Naive thymus-derived CD4-positive, alpha-beta T cell (primary cell): ENCODE results near the gene ERAP2. TPM values are rescaled to one million over a fixed set of nuclear protein-coding genes. Genes with fewer than 3 reads are reported as not detected.

ENCODE experiments used
- ATAC-seq: fragments of 150-1000 bp; cut with Tn5 transposase; 2 replicates; pipeline ENCODE4 v1.10.0; 2021; ENCODE audit warnings: mild to moderate bottlenecking, moderate library complexity
- CTCF ChIA-PET: fragments of 350-600 bp; sonication (Branson Sonifier 250); formaldehyde crosslinking; loops from one replicate; lab custom pipeline; 2021; ENCODE audit warnings: antibody characterized with exemption; lab: Charles Lee
- POLR2A ChIA-PET: fragments of 350-600 bp; sonication (Branson Sonifier 250); formaldehyde crosslinking; loops from one replicate; lab custom pipeline; 2021; ENCODE audit warnings: antibody characterized with exemption, inconsistent platforms; lab: Charles Lee
- DNase-seq, 9 donors: peaks; one replicate each; pipeline versions ENCODE4 v3.0.0 to v3.0.0-alpha.2; 2020 to 2022; ENCODE audit warnings: mixed read lengths in 1 of 9
- H3K27ac ChIP-seq: one replicate; pipeline ENCODE4 v1.7.0; 2013; ENCODE audit warnings: mild to moderate bottlenecking, low read depth, low read length, moderate library complexity
- H3K27me3 ChIP-seq, 2 donors: one replicate each; pipeline ENCODE4 v1.7.0; 2013; ENCODE audit warnings: low read length in 2 of 2, mild to moderate bottlenecking in 2 of 2, moderate library complexity in 2 of 2; ENCODE audit not compliant: control insufficient read depth in 2 of 2, insufficient read depth in 2 of 2
- H3K36me3 ChIP-seq, 3 experiments: 1 replicate in 2 of 3; 2 replicates in 1 of 3; pipeline ENCODE4 v1.7.0; 2013; ENCODE audit warnings: low read length in 3 of 3, mild to moderate bottlenecking in 3 of 3, moderate library complexity in 1 of 3; ENCODE audit not compliant: insufficient read depth in 3 of 3, control insufficient read depth in 2 of 3
- H3K4me1 ChIP-seq, 2 donors: one replicate each; pipeline ENCODE4 v1.7.0; 2013; ENCODE audit warnings: low read length in 2 of 2, mild to moderate bottlenecking in 2 of 2, moderate library complexity in 1 of 2; ENCODE audit not compliant: control insufficient read depth in 2 of 2, insufficient read depth in 2 of 2
- H3K4me3 ChIP-seq: 2 replicates; pipeline ENCODE4 v1.7.0; 2013; ENCODE audit warnings: mild to moderate bottlenecking, low read length
- H3K9me3 ChIP-seq, 3 experiments: 1 replicate in 2 of 3; 2 replicates in 1 of 3; pipeline ENCODE4 v1.7.0; 2013; ENCODE audit warnings: low read length in 3 of 3; ENCODE audit not compliant: control insufficient read depth in 2 of 3
- H3K27ac Mint-ChIP-seq, 9 donors: one replicate each; pipeline ENCODE4 v1.8.0; 2020 to 2022; ENCODE audit warnings: mixed read lengths in 9 of 9, mild to moderate bottlenecking in 8 of 9, moderate library complexity in 5 of 9, inconsistent platforms in 2 of 9
- H3K27me3 Mint-ChIP-seq, 5 donors: one replicate each; pipeline ENCODE4 v1.8.0; 2021 to 2022; ENCODE audit warnings: mixed read lengths in 5 of 5, mild to moderate bottlenecking in 1 of 5
- H3K36me3 Mint-ChIP-seq, 5 donors: one replicate each; pipeline ENCODE4 v1.8.0; 2020 to 2022; ENCODE audit warnings: mixed read lengths in 5 of 5, mild to moderate bottlenecking in 3 of 5, inconsistent platforms in 1 of 5
- H3K4me1 Mint-ChIP-seq, 7 donors: one replicate each; pipeline ENCODE4 v1.8.0; 2020 to 2022; ENCODE audit warnings: mixed read lengths in 7 of 7, mild to moderate bottlenecking in 3 of 7, inconsistent platforms in 1 of 7
- H3K4me3 Mint-ChIP-seq, 10 donors: one replicate each; pipeline ENCODE4 v1.8.0; 2020 to 2022; ENCODE audit warnings: mild to moderate bottlenecking in 10 of 10, mixed read lengths in 10 of 10, moderate library complexity in 6 of 10, inconsistent platforms in 2 of 10
- H3K9me3 Mint-ChIP-seq, 11 donors: one replicate each; pipeline ENCODE4 v1.8.0; 2020 to 2022; ENCODE audit warnings: mixed read lengths in 11 of 11, mild to moderate bottlenecking in 4 of 11, inconsistent platforms in 1 of 11, moderate library complexity in 1 of 11
- intact Hi-C, 2 donors: fragments of 100-400 bp; cut with micrococcal nuclease; formaldehyde crosslinking; loops; one replicate each; pipeline ENCODE4 v1.15.1; 2023
- polyA plus RNA-seq, 2 donors: library from polyadenylated mRNA; unstranded; fragments of 300-500 nt; fragmentation: Illumina TruSeq; gene quantifications; one replicate each; pipeline ENCODE4 v1.2.3, GENCODE V29; 2021
- total RNA-seq, 6 experiments: library from RNA in 5 of 6; stranded (reverse) in 5 of 6; gene quantifications; 1 replicate in 5 of 6; 2 replicates in 1 of 6; pipeline ENCODE4 v1.2.3 and lab custom pipeline; 2021 to 2026

Gene ERAP2
- total and polyA plus RNA-seq, 7 experiments from 2014 or later, result 11.1 to 161 (median 97.2) TPM

- Histone ChIP-seq H3K4me3 (no peak overlapping the region), H3K36me3 (no peaks in the 10 kb centered on the region), H3K27me3 (no peaks in the 10 kb centered on the region), H3K27ac (no peak overlapping the region), H3K4me1 (no peaks in the 10 kb centered on the region), H3K9me3 (no peaks in the 10 kb centered on the region)
- DNase-seq (no peak), ATAC-seq (no peak)
- no peaks in the 10 kb centered on the region for H3K9me3 Mint-ChIP-seq
- no peaks in the 10 kb centered on the region for H3K27me3 Mint-ChIP-seq
- ChIA-PET CTCF (interaction anchor here (2.0 kb wide), 1 partner anchor 9 kb away, joined by 8 read pairs; no protein-coding TSS in a partner anchor), POLR2A (interaction anchor here (0.9 kb wide), 1 partner anchor 13 kb away, joined by 3 read pairs; no protein-coding TSS in a partner anchor)
- intact Hi-C loops, result no loop called here
- no peaks in the 10 kb centered on the region for H3K36me3 Mint-ChIP-seq
- no peak overlapping the region for H3K27ac Mint-ChIP-seq
- peaks cover 0 to 11% (median 0%) of the 10 kb centered on the region in 7 donors for H3K4me1 Mint-ChIP-seq
- no peak overlapping the region for H3K4me3 Mint-ChIP-seq
Observed at GRCh38 chr5:96859375-96859774, 16.9 kb upstream of the ERAP2 start.

DNA sequence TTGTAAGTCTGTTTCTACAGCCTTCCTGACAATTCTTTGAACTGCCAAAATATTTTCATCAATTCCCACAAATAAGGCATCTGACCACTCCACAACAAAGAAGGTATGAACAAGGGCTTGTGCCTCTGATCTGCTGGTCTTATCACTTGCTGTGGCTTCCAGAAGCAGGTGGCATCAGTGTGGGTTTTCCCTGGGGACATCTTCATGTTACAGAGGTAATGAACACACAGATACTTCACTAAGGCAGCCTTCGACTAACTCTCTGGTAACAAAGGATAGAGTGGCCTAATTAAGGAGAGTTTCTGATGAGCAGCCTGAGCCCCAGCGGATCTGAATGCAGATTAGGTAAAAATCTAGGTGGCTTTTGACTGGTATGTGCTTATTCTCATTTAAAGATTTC lies 15.2 kb upstream of the ERAP2 start:
- DNase-seq (no peak), ATAC-seq (no peak)
- H3K27ac Mint-ChIP-seq, result no peak overlapping the region
- Histone ChIP-seq H3K27me3 (no peaks in the 10 kb centered on the region), H3K4me3 (no peak overlapping the region), H3K4me1 (no peaks in the 10 kb centered on the region), H3K27ac (no peak overlapping the region), H3K36me3 (no peaks in the 10 kb centered on the region), H3K9me3 (no peaks in the 10 kb centered on the region)
- H3K4me1 Mint-ChIP-seq, result peaks cover 0 to 11% (median 0%) of the 10 kb centered on the region in 7 donors
- no peaks in the 10 kb centered on the region for H3K36me3 Mint-ChIP-seq
- peaks cover 0 to under 1% (median 0%) of the 10 kb centered on the region in 5 donors for H3K27me3 Mint-ChIP-seq
- POLR2A ChIA-PET, result interaction anchor here (0.6 to 1.0 kb wide), 2 partner anchors 10 to 137 kb away, joined by 3 read pairs; no protein-coding TSS in a partner anchor
- CTCF ChIA-PET, result interaction anchor here (0.5 to 0.8 kb wide), 2 partner anchors 11 to 28 kb away, joined by 3 read pairs; no protein-coding TSS in a partner anchor
- no peaks in the 10 kb centered on the region for H3K9me3 Mint-ChIP-seq
- intact Hi-C loops, result no loop called here
- no peak overlapping the region for H3K4me3 Mint-ChIP-seq

GRCh38 chr5:96863114-96863513 lies 13.2 kb upstream of the ERAP2 start:
- Histone ChIP-seq H3K9me3 (no peaks in the 10 kb centered on the region), H3K4me1 (no peaks in the 10 kb centered on the region), H3K4me3 (no peak overlapping the region), H3K27me3 (no peaks in the 10 kb centered on the region), H3K27ac (no peak overlapping the region), H3K36me3 (no peaks in the 10 kb centered on the region)
- POLR2A ChIA-PET, result interaction anchor here (0.6 to 1.9 kb wide), 4 partner anchors 11 to 24 kb away, joined by 3 to 9 read pairs (median 3); partner anchors contain the start of gene ERAP2
- H3K4me1 Mint-ChIP-seq, result peaks cover 0 to 11% (median 0%) of the 10 kb centered on the region in 7 donors
- DNase-seq (no peak), ATAC-seq (no peak)
- H3K9me3 Mint-ChIP-seq, result no peaks in the 10 kb centered on the region
- peaks cover 0 to 4% (median 0%) of the 10 kb centered on the region in 5 donors for H3K27me3 Mint-ChIP-seq
- no peak overlapping the region for H3K4me3 Mint-ChIP-seq
- H3K36me3 Mint-ChIP-seq, result no peaks in the 10 kb centered on the region
- CTCF ChIA-PET, result interaction anchor here (0.6 to 1.6 kb wide), 5 partner anchors 11 to 180 kb away, joined by 3 to 7 read pairs (median 3); no protein-coding TSS in a partner anchor
- peak overlapping the region in 1 of 9 donors; percentile 25 for H3K27ac Mint-ChIP-seq
- intact Hi-C loops, result no loop called here

GRCh38 chr5:96863949-96864584 lies 12.2 kb upstream of the ERAP2 start:
- ChIA-PET CTCF (interaction anchor here (0.6 to 1.5 kb wide), 3 partner anchors 94 to 297 kb away, joined by 3 to 7 read pairs (median 3); no protein-coding TSS in a partner anchor), POLR2A (interaction anchor here (0.7 to 1.9 kb wide), 3 partner anchors 13 to 119 kb away, joined by 3 to 9 read pairs (median 4); partner anchors contain the start of gene ERAP2)
- Mint-ChIP-seq H3K4me3 (no peak overlapping the region), H3K27ac (no peak overlapping the region), H3K9me3 (no peaks in the 10 kb centered on the region), H3K36me3 (no peaks in the 10 kb centered on the region), H3K4me1 (peaks cover 1 to 16% (median 5%) of the 10 kb centered on the region in 7 donors), H3K27me3 (peaks cover 0 to 4% (median 0%) of the 10 kb centered on the region in 5 donors)
- intact Hi-C loops, result no loop called here
- H3K36me3 ChIP-seq, result no peaks in the 10 kb centered on the region
- no peaks in the 10 kb centered on the region for H3K27me3 ChIP-seq
- no peak overlapping the region for H3K27ac ChIP-seq
- no peak for ATAC-seq
- H3K4me1 ChIP-seq, result peaks cover 0 to 5% of the 10 kb centered on the region in 2 donors
- no peak overlapping the region for H3K4me3 ChIP-seq
- no peak for DNase-seq
- no peaks in the 10 kb centered on the region for H3K9me3 ChIP-seq

- no peak for DNase-seq
- H3K4me3 Mint-ChIP-seq, result no peak overlapping the region
- H3K9me3 Mint-ChIP-seq, result no peaks in the 10 kb centered on the region
- H3K27me3 ChIP-seq, result no peaks in the 10 kb centered on the region
- no peak for ATAC-seq
- ChIA-PET POLR2A (interaction anchor here (0.6 to 1.9 kb wide), 4 partner anchors 12 to 118 kb away, joined by 3 to 9 read pairs (median 4); partner anchors contain the start of gene ERAP2), CTCF (interaction anchor here (1.3 to 1.5 kb wide), 2 partner anchors 113 to 296 kb away, joined by 4 to 7 read pairs; no protein-coding TSS in a partner anchor)
- H3K4me1 Mint-ChIP-seq, result peaks cover 1 to 26% (median 15%) of the 10 kb centered on the region in 7 donors
- H3K4me1 ChIP-seq, result peaks cover 0 to 10% of the 10 kb centered on the region in 2 donors
- no peak overlapping the region for H3K27ac Mint-ChIP-seq
- H3K9me3 ChIP-seq, result no peaks in the 10 kb centered on the region
- no peak overlapping the region for H3K4me3 ChIP-seq
- no peaks in the 10 kb centered on the region for H3K36me3 Mint-ChIP-seq
- intact Hi-C loops, result loop anchor here in 1 of 2 donors (5.0 kb wide), 1 partner anchor 132 kb away; no protein-coding TSS in a partner anchor
- H3K36me3 ChIP-seq, result no peaks in the 10 kb centered on the region
- H3K27me3 Mint-ChIP-seq, result peaks cover 0 to 4% (median 0%) of the 10 kb centered on the region in 5 donors
- H3K27ac ChIP-seq, result no peak overlapping the region
Observed at GRCh38 chr5:96864922-96865530, 11.3 kb upstream of the ERAP2 start.
